ENCODE data around the gene KDM4C.

GRCh38 chr9:7125231-7125630 lies 367.5 kb downstream of the KDM4C start:
- no peak for TF ChIP-seq FOXP2 (optimal IDR thresholded peaks at IDR 0.05; ENCODE audit: control extremely low read depth, extremely low read length, insufficient read depth)
- no peak for TF ChIP-seq EZH2 (IDR thresholded peaks at IDR 0.05)

Measured in SK-N-MC (cell line).